Measurements from ENCODE around the gene SNRNP27.
A peak's percentile ranks its signal among the peaks of the same experiment; 100 is the strongest.

SNRNP27 gene

GRCh38 chr2:69916106-69916505 lies 22.4 kb downstream of the SNRNP27 start:
- DNase-seq (ENCODE audit: low read depth), result no peak

- DNase-seq (ENCODE audit: low read depth), result peak; percentile 85
Measured at GRCh38 chr2:69917852-69918251, 24.1 kb downstream of the SNRNP27 start.

GRCh38 chr2:69918401-69918800 lies 24.6 kb downstream of the SNRNP27 start:
- DNase-seq (ENCODE audit: low read depth), result no peak

- DNase-seq (ENCODE audit: low read depth), result no peak
Measured at GRCh38 chr2:69923116-69923515, 29.4 kb downstream of the SNRNP27 start.

GRCh38 chr2:69926849-69927515 lies 33.2 kb downstream of the SNRNP27 start:
- peak; percentile 39 for DNase-seq (ENCODE audit: low read depth)

- DNase-seq (ENCODE audit: low read depth), result no peak
Measured at GRCh38 chr2:69931832-69932595, 38.3 kb downstream of the SNRNP27 start.

GRCh38 chr2:69932596-69932922 lies 38.8 kb downstream of the SNRNP27 start:
- DNase-seq (ENCODE audit: low read depth), result no peak

GRCh38 chr2:69933254-69933828 lies 39.6 kb downstream of the SNRNP27 start:
- DNase-seq (ENCODE audit: low read depth), result no peak

- peak; percentile 89 for DNase-seq (ENCODE audit: low read depth)
Measured at GRCh38 chr2:69933839-69934613, 40.3 kb downstream of the SNRNP27 start.

GRCh38 chr2:69934614-69934908 lies 40.8 kb downstream of the SNRNP27 start:
- no peak for DNase-seq (ENCODE audit: low read depth)

- DNase-seq (ENCODE audit: low read depth), result no peak
Measured at GRCh38 chr2:69935011-69935410, 41.3 kb downstream of the SNRNP27 start.

GRCh38 chr2:69936906-69937305 lies 43.1 kb downstream of the SNRNP27 start:
- DNase-seq (ENCODE audit: low read depth), result peak; percentile 59

- DNase-seq (ENCODE audit: low read depth), result no peak
Measured at GRCh38 chr2:69937968-69938367, 44.2 kb downstream of the SNRNP27 start.

GRCh38 chr2:69939722-69940121 lies 46.0 kb downstream of the SNRNP27 start:
- DNase-seq (ENCODE audit: low read depth), result no peak

GRCh38 chr2:69940691-69941090 lies 46.9 kb downstream of the SNRNP27 start:
- DNase-seq (ENCODE audit: low read depth), result no peak

- no peak for DNase-seq (ENCODE audit: low read depth)
Measured at GRCh38 chr2:69943000-69943842, 49.5 kb downstream of the SNRNP27 start.

- DNase-seq (ENCODE audit: low read depth), result no peak
Measured at GRCh38 chr2:69943843-69944525, 50.2 kb downstream of the SNRNP27 start.

- no peak for DNase-seq (ENCODE audit: low read depth)
Measured at GRCh38 chr2:69944756-69945155, 51.0 kb downstream of the SNRNP27 start.

GRCh38 chr2:69945441-69945840 lies 51.7 kb downstream of the SNRNP27 start:
- no peak for DNase-seq (ENCODE audit: low read depth)

- no peak for DNase-seq (ENCODE audit: low read depth)
Measured at GRCh38 chr2:69945941-69946340, 52.2 kb downstream of the SNRNP27 start.
